SK-N-SH treated with all-trans-retinoic acid at 6 μM for 48 hours (cell line): ENCODE measurements around the gene STX1B.

Experiments
- ATAC-seq: fragments of 200-7000 bp; cut with Tn5 transposase; 3 replicates; pipeline ENCODE4 v1.9.1; 2020; ENCODE audit warnings: mild to moderate bottlenecking, moderate library complexity
- BACH2 ChIP-seq: fragments of 250-450 bp; sonication (Bioruptor Pico); IDR thresholded peaks from 2 replicates; pipeline ENCODE4 v1.9.0; 2021; ENCODE audit warnings: mild to moderate bottlenecking, borderline replicate concordance
- CREB5 ChIP-seq: fragments of 250-450 bp; sonication (Bioruptor Pico); IDR thresholded peaks from 2 replicates; pipeline ENCODE4 v1.5.1; 2020; ENCODE audit warnings: low read depth, mild to moderate bottlenecking, moderate library complexity
- CSDC2 ChIP-seq: fragments of 250-450 bp; sonication (Bioruptor Pico); IDR thresholded peaks from 2 replicates; pipeline ENCODE4 v1.5.0; 2020; ENCODE audit warnings: mild to moderate bottlenecking, moderate library complexity
- CSRNP3 ChIP-seq: fragments of 250-450 bp; sonication (Bioruptor Pico); IDR thresholded peaks from 2 replicates; pipeline ENCODE4 v1.5.1; 2021; ENCODE audit warnings: mild to moderate bottlenecking, moderate library complexity
- ESRRG ChIP-seq: fragments of 250-450 bp; sonication (Bioruptor Pico); IDR thresholded peaks from 2 replicates; pipeline ENCODE4 v1.6.1; 2021; ENCODE audit warnings: mild to moderate bottlenecking
- GLIS3 ChIP-seq: fragments of 250-450 bp; sonication (Bioruptor Pico); IDR thresholded peaks from 2 replicates; pipeline ENCODE4 v1.5.0; 2020; ENCODE audit warnings: mild to moderate bottlenecking, moderate library complexity
- ISL1 ChIP-seq: fragments of 250-450 bp; sonication (Bioruptor Pico); IDR thresholded peaks from 2 replicates; pipeline ENCODE4 v2.1.2; 2022; ENCODE audit warnings: mild to moderate bottlenecking, moderate library complexity
- OSR1 ChIP-seq: fragments of 250-450 bp; sonication (Bioruptor Pico); IDR thresholded peaks from 2 replicates; pipeline ENCODE4 v1.8.0; 2022; ENCODE audit warnings: moderate library complexity, mild to moderate bottlenecking, inconsistent platforms
- PATZ1 ChIP-seq: fragments of 250-450 bp; sonication (Bioruptor Pico); IDR thresholded peaks from 2 replicates; pipeline ENCODE4 v1.8.0; 2020; ENCODE audit warnings: mild to moderate bottlenecking, moderate library complexity, borderline replicate concordance
- POU6F1 ChIP-seq: fragments of 250-450 bp; sonication (Bioruptor Pico); IDR thresholded peaks from 2 replicates; pipeline ENCODE4 v1.8.0; 2021; ENCODE audit warnings: low read depth, mild to moderate bottlenecking, moderate library complexity, borderline replicate concordance
- SNAI2 ChIP-seq: fragments of 250-450 bp; sonication (Bioruptor Pico); IDR thresholded peaks from 2 replicates; pipeline ENCODE4 v1.5.0; 2020; ENCODE audit warnings: mild to moderate bottlenecking, moderate library complexity
- TCF4 ChIP-seq: fragments of 250-450 bp; sonication (Bioruptor Pico); IDR thresholded peaks from 2 replicates; pipeline ENCODE4 v1.8.0; 2021; ENCODE audit warnings: mild to moderate bottlenecking, moderate library complexity, borderline replicate concordance
- TOX ChIP-seq: fragments of 250-450 bp; sonication (Bioruptor Pico); IDR thresholded peaks from 2 replicates; pipeline ENCODE4 v1.8.0; 2021; ENCODE audit warnings: mild to moderate bottlenecking, moderate library complexity, borderline replicate concordance
- TSHZ2 ChIP-seq: fragments of 250-450 bp; sonication (Bioruptor Pico); IDR thresholded peaks from 2 replicates; pipeline ENCODE4 v1.5.0; 2020; ENCODE audit warnings: mild to moderate bottlenecking, moderate library complexity
- ZC3H10 ChIP-seq: fragments of 250-450 bp; sonication (Bioruptor Pico); IDR thresholded peaks from 2 replicates; pipeline ENCODE4 v1.5.1; 2021; ENCODE audit warnings: mild to moderate bottlenecking, moderate library complexity
- ZFP3 ChIP-seq: fragments of 250-450 bp; sonication (Bioruptor Pico); IDR thresholded peaks from 2 replicates; pipeline ENCODE4 v1.5.0; 2020; ENCODE audit warnings: mild to moderate bottlenecking, moderate library complexity
- ZFP30 ChIP-seq: fragments of 450-650 bp; formaldehyde crosslinking; IDR thresholded peaks from 2 replicates; pipeline ENCODE4 v1.5.0; 2022; ENCODE audit warnings: mild to moderate bottlenecking, moderate library complexity
- ZNF565 ChIP-seq: fragments of 450-650 bp; formaldehyde crosslinking; conservative IDR thresholded peaks from 2 replicates; pipeline ENCODE4 v1.5.0; 2020; ENCODE audit warnings: low read depth, mild to moderate bottlenecking, moderate library complexity
- ZNF70 ChIP-seq: fragments of 450-650 bp; formaldehyde crosslinking; IDR thresholded peaks from 2 replicates; pipeline ENCODE4 v1.5.0; 2020; ENCODE audit warnings: mild to moderate bottlenecking, moderate library complexity

The STX1B gene

GRCh38 chr16:30979170-30980022, 31.0 kb downstream of the STX1B start:
- no peak for TF ChIP-seq ZNF70 (CRISPR knock-in tag)
- no peak for TF ChIP-seq PATZ1 (CRISPR knock-in tag)
- no peak for TF ChIP-seq CSDC2 (CRISPR knock-in tag)
- TF ChIP-seq OSR1 = no peak
- TF ChIP-seq ISL1 (CRISPR knock-in tag) = no peak
- TF ChIP-seq ZFP3 (CRISPR knock-in tag) = no peak
- no peak for TF ChIP-seq TOX (CRISPR knock-in tag)
- TF ChIP-seq CREB5 (CRISPR knock-in tag) = no peak
- no peak for TF ChIP-seq TCF4 (CRISPR knock-in tag)
- TF ChIP-seq ESRRG (CRISPR knock-in tag) = no peak
- no peak for TF ChIP-seq ZC3H10 (CRISPR knock-in tag)
- no peak for TF ChIP-seq BACH2 (CRISPR knock-in tag)
- TF ChIP-seq ZFP30 (CRISPR knock-in tag) = no peak

GRCh38 chr16:30977502-30977901, 32.9 kb downstream of the STX1B start:
- peak; percentile 37 for ATAC-seq
- no peak for TF ChIP-seq CSRNP3 (CRISPR knock-in tag)
- TF ChIP-seq ZFP3 (CRISPR knock-in tag) = no peak
- no peak for TF ChIP-seq POU6F1 (CRISPR knock-in tag)
- TF ChIP-seq ZNF70 (CRISPR knock-in tag) = no peak
- TF ChIP-seq TSHZ2 (CRISPR knock-in tag) = no peak
- no peak for TF ChIP-seq TOX (CRISPR knock-in tag)
- no peak for TF ChIP-seq BACH2 (CRISPR knock-in tag)
- TF ChIP-seq SNAI2 = no peak
- TF ChIP-seq ZNF565 = no peak
- no peak for TF ChIP-seq GLIS3 (CRISPR knock-in tag)
- TF ChIP-seq PATZ1 (CRISPR knock-in tag) = no peak

More at GRCh38 chr16:30979170-30980022, 31.0 kb downstream of the STX1B start:
- ATAC-seq = no peak
